ENCODE data around the gene RASAL2.
"Not testable (repeated sequence)": the region's sequence is repeated elsewhere in the genome, so short reads cannot be mapped to it uniquely, and the experiment has no call there.

Gene RASAL2

GRCh38 chr1:178300352-178300699 lies 206.4 kb downstream of the RASAL2 start:
- DNase-seq, result no peak

GRCh38 chr1:178301141-178301540 lies 207.2 kb downstream of the RASAL2 start:
- DNase-seq, result no peak

GRCh38 chr1:178307264-178307663 lies 213.4 kb downstream of the RASAL2 start:
- no peak for DNase-seq

GRCh38 chr1:178308438-178308837 lies 214.5 kb downstream of the RASAL2 start:
- no peak for DNase-seq

GRCh38 chr1:178310685-178311105 lies 216.8 kb downstream of the RASAL2 start:
- no peak for DNase-seq

- no peak for DNase-seq
These were observed 217.3 kb downstream of the RASAL2 start for GRCh38 chr1:178311164-178311563.

- not testable (repeated sequence) for DNase-seq
These were observed 226.5 kb downstream of the RASAL2 start for GRCh38 chr1:178320280-178320982.

GRCh38 chr1:178323067-178323466 lies 229.2 kb downstream of the RASAL2 start:
- no peak for DNase-seq

GRCh38 chr1:178324003-178324402 lies 230.1 kb downstream of the RASAL2 start:
- DNase-seq, result no peak

- DNase-seq, result no peak
These were observed 234.8 kb downstream of the RASAL2 start for GRCh38 chr1:178328728-178329127.

GRCh38 chr1:178330153-178330552 lies 236.2 kb downstream of the RASAL2 start:
- no peak for DNase-seq

GRCh38 chr1:178330848-178331497 lies 237.1 kb downstream of the RASAL2 start:
- DNase-seq, result no peak

- DNase-seq, result no peak
These were observed 241.5 kb downstream of the RASAL2 start for GRCh38 chr1:178335426-178335825.

- no peak for DNase-seq
These were observed 243.3 kb downstream of the RASAL2 start for GRCh38 chr1:178337091-178337706.

GRCh38 chr1:178339834-178340233 lies 245.9 kb downstream of the RASAL2 start:
- DNase-seq, result no peak

- no peak for DNase-seq
These were observed 247.5 kb downstream of the RASAL2 start for GRCh38 chr1:178341261-178341956.

GRCh38 chr1:178342745-178343144 lies 248.8 kb downstream of the RASAL2 start:
- no peak for DNase-seq

- no peak for DNase-seq
These were observed 250.7 kb downstream of the RASAL2 start for GRCh38 chr1:178344513-178345091.

GRCh38 chr1:178345238-178345637 lies 251.3 kb downstream of the RASAL2 start:
- DNase-seq, result no peak

GRCh38 chr1:178345807-178346206 lies 251.9 kb downstream of the RASAL2 start:
- DNase-seq, result no peak

GRCh38 chr1:178349801-178350200 lies 255.9 kb downstream of the RASAL2 start:
- DNase-seq, result no peak

- DNase-seq, result not testable (repeated sequence)
These were observed 258.0 kb downstream of the RASAL2 start for GRCh38 chr1:178351911-178352310.

- no peak for DNase-seq
These were observed 259.0 kb downstream of the RASAL2 start for GRCh38 chr1:178352790-178353416.

Measured in activated T-cell treated with anti-CD3 and anti-CD28 coated beads for 4 hours (primary cell).